GM18870 (cell line): ENCODE results near the gene NAT9.

ENCODE experiments used
- ATAC-seq: cut with Tn5 transposase; IDR thresholded peaks from one replicate; pipeline ENCODE4 v1.9.1; 2021; ENCODE audit warnings: moderate library complexity; ENCODE audit not compliant: unreplicated experiment

The NAT9 gene

DNA sequence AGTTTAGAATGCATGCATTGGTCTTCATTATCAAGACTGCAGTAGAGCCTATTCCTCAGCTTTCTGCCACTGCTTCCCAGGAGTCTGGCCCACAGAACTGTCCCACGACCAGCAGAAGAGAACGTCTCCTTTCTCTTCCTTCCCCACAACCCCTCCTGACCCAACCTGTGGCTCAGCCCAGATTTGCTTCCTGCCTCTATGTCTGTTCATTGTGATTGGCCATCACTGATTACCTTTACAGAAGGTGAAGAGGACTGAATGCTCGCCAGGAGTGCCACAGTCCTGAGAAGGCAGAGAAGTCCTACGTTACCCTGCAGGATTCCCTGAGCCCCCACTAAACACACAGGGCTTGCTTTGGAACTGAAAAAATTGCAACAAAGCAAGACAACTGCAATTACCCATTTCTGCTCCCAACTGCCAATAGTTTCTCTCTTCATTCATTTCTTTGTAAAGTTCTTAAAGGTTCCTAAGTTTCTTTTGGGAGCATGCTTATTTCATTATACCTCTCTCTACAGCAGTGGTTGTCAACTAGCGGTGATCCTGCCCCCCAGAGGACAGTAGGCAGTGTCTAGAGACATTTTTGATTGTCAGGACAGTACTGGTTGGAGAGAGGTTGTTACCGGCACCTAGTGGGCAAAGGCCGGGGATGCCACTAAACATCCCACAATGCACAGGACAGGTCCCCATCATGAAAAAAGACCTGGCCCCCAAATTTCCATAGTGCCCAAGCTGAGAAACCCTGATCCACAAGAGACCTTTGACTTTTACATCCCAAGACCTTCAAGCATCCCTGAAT lies 4.5 kb upstream of the NAT9 start:
- no peak for ATAC-seq

DNA sequence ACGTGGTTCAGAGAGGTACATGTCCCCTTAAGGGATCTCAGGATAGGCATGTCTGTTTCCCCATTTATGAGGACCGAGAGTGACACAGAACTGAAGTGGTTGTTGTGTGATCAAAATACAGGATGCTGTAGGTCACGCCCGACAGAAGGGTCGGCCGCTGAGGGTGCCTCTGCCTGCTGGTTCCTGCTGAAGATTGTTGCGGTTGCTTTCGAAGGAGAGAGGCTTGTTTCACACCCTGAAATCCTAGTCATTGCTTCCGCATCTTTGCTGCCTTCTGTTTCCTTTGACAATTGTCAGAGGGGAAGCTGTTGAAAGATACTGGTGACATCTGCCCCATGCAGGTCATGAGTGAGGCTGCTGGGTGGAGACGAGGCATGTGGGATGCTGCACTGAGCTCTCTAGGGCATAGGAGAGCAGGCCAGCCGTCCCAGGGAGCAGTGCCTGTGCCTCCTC lies 3.8 kb upstream of the NAT9 start:
- no peak for ATAC-seq

- ATAC-seq: no peak
These were observed 3.4 kb upstream of the NAT9 start for GRCh38 chr17:74779501-74779900.

GRCh38 chr17:74778960-74779359 lies 2.8 kb upstream of the NAT9 start:
- no peak for ATAC-seq

- no peak for ATAC-seq
These were observed 1.9 kb upstream of the NAT9 start for GRCh38 chr17:74777901-74778515.

- ATAC-seq: no peak
These were observed 845 bp upstream of the NAT9 start for GRCh38 chr17:74776990-74777389.

GRCh38 chr17:74775409-74776043 lies 619 bp downstream of the NAT9 start:
- no peak for ATAC-seq

- ATAC-seq: no peak
These were observed 2.3 kb downstream of the NAT9 start for GRCh38 chr17:74773871-74774286.

GRCh38 chr17:74773414-74773813 lies 2.7 kb downstream of the NAT9 start:
- ATAC-seq: no peak

DNA sequence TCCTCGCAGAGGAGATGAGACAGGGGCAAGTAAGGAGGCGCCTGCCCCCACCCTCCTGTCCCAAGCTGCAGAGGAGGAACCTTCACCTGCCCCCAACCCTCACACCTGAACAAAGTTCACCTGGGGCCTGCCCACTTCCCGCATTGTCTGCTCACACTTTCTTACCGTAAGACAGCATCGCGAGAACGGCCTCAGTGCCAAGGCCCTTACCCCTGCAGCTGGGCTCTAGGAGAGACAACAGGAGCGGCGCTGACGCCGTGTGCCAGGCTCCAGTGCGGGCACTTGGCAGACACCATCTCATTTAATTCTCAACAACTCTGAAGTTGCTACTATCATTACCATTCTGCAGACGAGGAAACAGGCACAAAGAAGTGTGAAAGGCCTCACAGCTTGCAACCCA lies 4.1 kb downstream of the NAT9 start:
- no peak for ATAC-seq

- no peak for ATAC-seq
These were observed 4.7 kb downstream of the NAT9 start for GRCh38 chr17:74771319-74771914.

GRCh38 chr17:74770498-74771318 lies 5.4 kb downstream of the NAT9 start:
- ATAC-seq: no peak

- no peak for ATAC-seq
These were observed 6.2 kb downstream of the NAT9 start for GRCh38 chr17:74769856-74770497.

DNA sequence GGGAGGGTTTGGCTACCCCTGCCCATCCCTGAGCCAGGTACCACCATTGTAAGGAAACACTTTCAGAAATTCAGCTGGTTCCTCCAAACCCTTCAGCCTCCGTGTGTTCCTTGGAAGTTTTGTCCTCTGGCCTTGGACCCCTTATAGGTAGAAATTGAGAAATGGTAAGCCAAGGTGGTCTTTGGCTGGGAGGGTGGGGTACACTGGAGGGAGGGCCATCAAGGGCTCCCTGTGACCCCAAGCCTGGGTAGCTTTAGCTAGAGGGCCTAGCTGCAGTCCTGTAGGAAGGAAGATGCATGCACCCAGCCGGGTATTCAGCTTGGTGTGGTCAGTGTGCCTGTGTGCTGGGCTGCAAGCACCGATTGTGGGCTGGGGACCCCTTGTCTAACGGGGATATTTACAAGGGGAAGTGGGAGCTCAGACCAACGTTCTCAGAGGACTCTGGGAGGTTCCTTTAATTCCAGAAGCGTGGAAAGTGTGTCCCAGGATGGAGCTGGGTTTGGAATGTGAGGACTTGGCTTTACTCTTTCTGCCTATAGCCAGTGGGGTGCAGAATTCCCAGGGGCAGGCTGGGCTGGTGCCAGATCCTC lies 6.8 kb downstream of the NAT9 start:
- ATAC-seq: no peak

- ATAC-seq: no peak
These were observed 7.4 kb downstream of the NAT9 start for GRCh38 chr17:74768763-74769114.

GRCh38 chr17:74768069-74768762 lies 7.9 kb downstream of the NAT9 start:
- ATAC-seq: no peak

DNA sequence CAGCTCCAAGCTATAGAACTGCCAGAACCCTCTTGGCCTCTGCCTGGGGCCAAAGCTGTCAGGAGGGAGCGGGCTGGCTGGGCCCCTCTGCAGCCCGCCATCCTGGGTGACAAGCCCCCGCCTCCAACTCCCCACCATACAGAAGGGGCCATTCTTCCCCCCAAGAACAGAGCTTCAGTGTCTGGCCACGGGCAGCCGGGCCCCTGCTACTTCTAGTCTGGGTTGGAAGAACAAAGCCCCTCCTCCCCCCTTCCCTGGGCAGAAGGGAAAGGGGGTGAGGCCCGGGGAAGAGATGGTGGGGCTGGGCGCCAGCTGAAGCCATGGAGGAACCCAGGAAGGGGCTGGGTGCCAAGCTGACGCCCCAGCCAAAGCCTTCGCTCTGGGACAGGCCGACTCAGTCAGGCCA lies 9.0 kb downstream of the NAT9 start:
- ATAC-seq: no peak

DNA sequence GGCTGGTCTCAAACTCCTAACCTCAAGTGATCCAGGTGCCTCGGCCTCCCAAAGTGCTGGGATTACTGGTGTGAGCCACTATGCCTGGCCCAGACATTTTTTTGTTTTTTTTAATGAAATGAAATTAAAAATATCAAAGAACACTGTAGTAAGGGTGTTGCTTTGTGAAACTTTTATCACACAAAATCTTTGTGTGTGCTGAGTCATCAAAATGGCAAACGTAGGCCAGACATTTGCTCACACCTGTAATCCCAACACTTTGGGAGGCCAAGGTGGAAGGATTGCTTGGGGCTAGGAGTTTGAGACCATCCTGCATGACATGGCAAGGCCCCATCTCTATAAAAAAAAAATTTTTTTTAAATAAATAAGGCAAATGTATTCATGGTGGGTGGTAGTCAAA lies 9.7 kb downstream of the NAT9 start:
- no peak for ATAC-seq

- no peak for ATAC-seq
These were observed 11.3 kb downstream of the NAT9 start for GRCh38 chr17:74764751-74765286.
